HG02938 (cell line): ENCODE results near the gene PCBD2.
"Not testable (repeated sequence)": the region's sequence is repeated elsewhere in the genome, so short reads cannot be mapped to it uniquely, and the experiment has no call there.

Source experiments
- ATAC-seq: cut with Tn5 transposase; IDR thresholded peaks from one replicate; pipeline ENCODE4 v1.9.1; 2021; ENCODE audit warnings: mild to moderate bottlenecking, moderate library complexity; ENCODE audit not compliant: unreplicated experiment

The PCBD2 gene

GRCh38 chr5:134905246-134905996 lies 490 bp downstream of the PCBD2 start:
- peak; percentile 25 for ATAC-seq

DNA sequence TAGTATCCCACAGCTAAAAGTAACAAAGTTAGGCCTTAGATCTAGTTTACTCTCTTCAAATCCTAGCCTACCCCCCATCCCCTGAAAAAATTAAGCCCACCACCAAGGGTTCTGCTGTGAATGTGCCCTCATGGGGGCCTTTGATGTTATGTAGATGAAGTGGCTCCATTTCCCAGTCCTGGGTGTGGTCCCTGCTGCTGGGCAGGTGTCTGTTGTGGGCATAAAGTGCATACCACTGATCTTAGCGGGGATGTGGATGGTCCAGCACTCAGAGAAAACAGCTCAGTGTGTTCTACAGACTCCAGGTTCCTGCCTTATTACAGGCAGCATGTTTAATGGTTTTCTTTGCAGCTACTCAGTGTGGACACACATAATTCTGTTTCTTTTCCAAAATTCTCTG lies 1.9 kb downstream of the PCBD2 start:
- no peak for ATAC-seq

DNA sequence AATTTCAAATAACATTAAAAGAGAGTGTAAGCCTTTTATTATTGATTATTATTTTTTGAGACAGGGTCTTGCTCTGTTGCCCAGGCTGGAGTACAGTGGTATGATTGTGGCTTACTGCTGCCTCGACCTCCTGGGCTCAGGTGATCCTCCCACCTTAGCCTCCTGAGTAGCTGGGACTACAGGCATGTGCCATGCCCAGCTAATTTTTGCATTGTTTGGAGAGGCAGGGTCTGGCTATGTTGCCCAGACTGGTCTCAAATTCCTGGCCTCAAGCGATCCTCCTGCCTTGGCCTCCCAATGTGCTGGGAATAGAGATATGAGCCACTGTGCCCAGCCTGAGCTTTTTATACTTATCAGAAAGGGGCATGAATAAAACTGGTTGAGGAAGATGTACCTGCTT lies 5.8 kb downstream of the PCBD2 start:
- not testable (repeated sequence) for ATAC-seq

- ATAC-seq = no peak
Measured at GRCh38 chr5:134911285-134912206, 6.6 kb downstream of the PCBD2 start.

DNA sequence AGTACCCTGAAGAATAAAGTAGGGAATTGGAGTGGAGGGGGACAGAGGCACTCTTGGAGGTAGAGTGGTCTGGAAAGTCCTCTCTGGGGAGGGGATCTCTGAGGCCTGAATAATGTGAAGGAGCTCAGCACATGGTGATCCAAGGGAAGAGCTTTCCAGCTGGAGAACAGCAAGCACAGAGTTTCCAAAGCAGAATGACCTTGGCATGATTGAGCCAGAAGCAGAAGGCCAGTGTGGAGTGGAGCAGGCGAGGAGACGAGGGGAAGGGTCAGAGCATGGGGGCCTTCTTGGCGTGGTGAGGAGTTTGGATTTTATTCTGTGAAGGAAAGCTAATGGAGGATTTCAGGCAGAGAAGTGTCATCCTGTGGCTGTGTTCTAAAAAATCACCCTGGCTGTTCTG lies 8.3 kb downstream of the PCBD2 start:
- ATAC-seq = no peak

GRCh38 chr5:134913795-134914194 lies 8.9 kb downstream of the PCBD2 start:
- no peak for ATAC-seq

- no peak for ATAC-seq
Measured at GRCh38 chr5:134917070-134917815, 12.3 kb downstream of the PCBD2 start.

GRCh38 chr5:134918861-134919260 lies 13.9 kb downstream of the PCBD2 start:
- no peak for ATAC-seq

DNA sequence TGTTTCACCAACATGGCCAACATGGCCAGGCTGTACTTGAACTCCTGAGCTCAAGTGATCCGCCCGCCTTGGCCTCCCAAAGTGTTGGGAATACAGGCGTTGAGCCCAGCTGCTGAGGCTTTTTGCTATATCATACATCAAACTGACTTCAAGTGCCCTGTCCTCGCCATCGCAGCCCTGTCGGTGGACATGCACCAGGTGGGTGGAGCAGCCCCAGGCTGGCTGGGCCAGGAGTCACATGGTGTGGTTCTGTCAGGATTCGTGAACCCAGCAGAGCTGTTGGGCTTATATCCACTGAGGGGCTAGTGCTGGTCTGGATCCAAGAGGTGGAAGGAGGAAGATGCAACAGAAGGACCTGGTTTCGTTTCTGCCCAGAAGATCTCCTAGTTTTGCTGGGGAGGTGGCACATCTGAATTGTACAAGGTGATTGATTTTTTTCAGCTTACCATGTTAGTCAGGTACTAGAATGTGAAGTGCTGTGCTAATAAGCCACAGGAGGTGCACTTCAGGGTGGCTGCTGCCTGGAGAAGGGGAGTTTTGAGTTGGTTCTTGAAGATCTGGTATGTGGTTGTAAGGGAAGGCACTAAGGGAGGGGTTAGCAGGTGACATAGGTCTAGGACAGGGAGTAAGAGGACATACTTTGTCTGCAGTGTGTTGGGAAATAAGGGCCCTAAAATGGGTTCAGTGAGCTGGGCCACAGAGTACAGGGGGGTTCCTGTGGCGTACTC lies 16.1 kb downstream of the PCBD2 start:
- no peak for ATAC-seq

- ATAC-seq = no peak
Measured at GRCh38 chr5:134932508-134932907, 27.6 kb downstream of the PCBD2 start.

GRCh38 chr5:134934202-134934601 lies 29.3 kb downstream of the PCBD2 start:
- no peak for ATAC-seq

DNA sequence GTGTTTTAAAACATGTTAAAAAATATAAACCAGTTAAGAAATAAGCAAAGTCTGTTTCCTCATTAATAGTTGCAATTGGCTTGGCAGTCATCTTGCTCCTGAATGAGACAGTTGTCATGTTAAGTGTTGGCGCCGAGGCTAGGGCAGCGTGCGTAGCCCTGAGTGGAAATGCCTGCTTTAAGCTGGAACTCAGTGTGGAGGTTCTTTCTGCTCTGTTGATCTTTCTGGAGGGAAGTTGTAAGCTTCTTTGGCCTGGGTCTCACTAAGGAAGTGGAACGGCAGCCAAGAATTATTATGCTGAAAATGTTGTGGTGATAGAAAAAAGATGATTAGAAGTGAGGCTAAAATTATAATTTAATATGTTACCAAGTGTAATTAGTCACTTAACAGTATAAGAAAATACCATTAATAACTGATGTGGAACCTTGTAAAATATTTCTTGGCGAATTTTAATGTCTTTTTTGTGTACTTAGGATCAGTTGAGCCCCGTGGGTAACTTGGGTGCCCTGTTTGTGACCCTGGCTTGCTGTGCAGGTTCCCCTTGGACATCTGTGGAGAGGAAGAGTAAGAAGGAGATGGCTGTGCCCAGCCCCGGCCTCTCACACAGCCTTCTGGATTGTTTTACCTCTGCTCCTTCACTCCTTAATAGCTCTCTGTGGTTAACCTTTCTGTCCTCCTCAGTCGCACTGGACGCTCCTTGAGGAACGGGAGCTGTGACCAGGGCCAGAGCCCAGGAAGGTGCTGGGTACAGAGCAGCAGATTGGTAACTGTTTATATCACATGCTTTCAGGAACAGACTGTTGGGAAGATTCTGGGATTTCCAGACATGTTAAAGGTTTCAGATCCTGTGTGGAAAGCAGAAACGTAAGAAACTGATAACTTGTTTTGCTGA lies 31.0 kb downstream of the PCBD2 start:
- ATAC-seq = no peak

DNA sequence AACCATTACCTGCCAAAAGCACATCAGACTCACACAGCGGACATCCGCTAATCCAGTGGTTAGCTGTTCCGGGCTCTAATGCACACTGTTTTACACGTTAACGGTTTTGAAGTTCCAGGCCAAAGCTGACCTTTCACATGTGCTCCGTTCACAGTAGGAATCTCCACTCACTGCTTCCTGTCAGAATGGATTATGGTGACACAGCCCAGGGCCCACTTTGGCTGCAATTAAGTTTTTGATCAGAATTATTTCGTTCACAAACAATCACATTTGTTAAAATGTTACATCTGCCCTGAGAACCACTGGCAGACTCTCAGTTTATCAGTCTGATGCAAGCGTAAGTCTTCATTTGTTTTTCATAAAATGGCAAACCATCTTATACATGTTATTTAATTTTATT lies 32.6 kb downstream of the PCBD2 start:
- no peak for ATAC-seq

- no peak for ATAC-seq
Measured at GRCh38 chr5:134938030-134938429, 33.1 kb downstream of the PCBD2 start.

- ATAC-seq = no peak
Measured at GRCh38 chr5:134939500-134939899, 34.6 kb downstream of the PCBD2 start.

DNA sequence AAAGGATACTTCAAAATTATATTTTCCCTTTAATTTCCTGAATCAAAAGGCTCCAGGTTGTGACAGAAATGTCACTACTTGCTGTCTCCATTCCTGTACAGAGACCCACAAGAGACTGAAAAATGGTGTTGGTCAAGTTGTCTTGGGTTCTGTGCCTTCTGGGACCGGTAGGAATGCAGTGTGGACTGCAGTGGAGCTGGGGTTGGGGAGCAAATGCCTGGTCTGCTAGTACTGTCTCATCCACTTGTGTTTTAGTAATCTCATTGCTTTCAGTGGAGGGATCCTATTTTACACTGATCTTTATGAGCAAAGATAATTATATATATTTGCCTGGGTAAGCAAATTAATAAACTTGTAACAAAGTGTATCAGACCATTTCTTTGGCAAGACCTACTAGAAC lies 38.6 kb downstream of the PCBD2 start:
- no peak for ATAC-seq

GRCh38 chr5:134944630-134945029 lies 39.7 kb downstream of the PCBD2 start:
- ATAC-seq = no peak

DNA sequence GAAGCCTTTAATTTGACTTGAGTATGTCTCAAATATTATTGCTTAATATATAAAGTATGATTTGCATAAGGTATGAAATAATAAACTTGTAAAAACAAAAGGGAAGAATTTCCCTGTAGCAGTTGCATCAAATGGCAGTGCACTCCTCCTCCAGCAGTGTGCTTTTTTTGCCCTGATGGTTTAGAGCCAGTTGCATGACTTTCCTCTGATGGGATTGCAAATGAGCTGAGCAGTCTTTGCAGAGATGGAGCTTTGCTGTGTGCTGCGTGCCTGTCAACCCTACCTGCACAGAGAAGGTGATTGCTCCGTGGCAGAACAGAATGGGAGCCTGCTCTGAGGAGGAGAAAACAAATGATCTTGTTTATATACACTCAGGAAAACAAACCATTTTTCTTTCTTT lies 40.1 kb downstream of the PCBD2 start:
- ATAC-seq = no peak

- ATAC-seq = no peak
Measured at GRCh38 chr5:134948911-134949310, 44.0 kb downstream of the PCBD2 start.

GRCh38 chr5:134949316-134949715 lies 44.4 kb downstream of the PCBD2 start:
- ATAC-seq = no peak
